SH-SY5Y (cell line): Measurements from ENCODE around the gene MRPL21.

ENCODE experiments used
- GATA2 ChIP-seq: IDR thresholded peaks from 2 replicates; pipeline ENCODE4 v1.6.1; 2011; ENCODE audit warnings: mild to moderate bottlenecking, low read depth, low read length
- GATA3 ChIP-seq: IDR thresholded peaks from 2 replicates; pipeline ENCODE4 v1.6.1; 2011; ENCODE audit warnings: low read depth, mild to moderate bottlenecking, low read length, moderate library complexity

GRCh38 chr11:68933605-68934320 is 30.1 kb upstream of the MRPL21 start:
- TF ChIP-seq GATA2 (no peak), GATA3 (no peak)
